HepG2 (cell line): Measurements from ENCODE around the gene MTCH2. TPM values are rescaled to one million over a fixed set of nuclear protein-coding genes. Genes with fewer than 3 reads are reported as not detected.

Experiments used
- AGO2 ChIP-seq: fragments of 200-400 bp; formaldehyde crosslinking; optimal IDR thresholded peaks from 2 replicates; pipeline ENCODE3; 2017; ENCODE audit warnings: mild to moderate bottlenecking, low read depth, low read length, moderate library complexity
- ARID5B ChIP-seq: IDR thresholded peaks from 2 replicates; pipeline ENCODE4 v1.4.0; 2020; ENCODE audit warnings: mild to moderate bottlenecking, missing genetic modification reagents
- ETV5 ChIP-seq: IDR thresholded peaks from 2 replicates; pipeline ENCODE4 v1.6.1; 2018; ENCODE audit warnings: missing biosample characterization, missing genetic modification reagents, inconsistent platforms, borderline replicate concordance
- HDAC1 ChIP-seq: sonication (generic); formaldehyde crosslinking; IDR thresholded peaks from 2 replicates; pipeline ENCODE4 v1.5.1; 2020; ENCODE audit warnings: mild to moderate bottlenecking, missing genetic modification reagents
- ISX ChIP-seq: sonication (generic); formaldehyde crosslinking; conservative IDR thresholded peaks from 2 replicates; pipeline ENCODE4 v1.5.0; 2020; ENCODE audit warnings: missing genetic modification reagents
- JUN ChIP-seq: sonication (generic); formaldehyde crosslinking; IDR thresholded peaks from 2 replicates; pipeline ENCODE4 v1.4.0; 2020; ENCODE audit warnings: mild to moderate bottlenecking, missing genetic modification reagents
- KAT2B ChIP-seq: fragments of 150-350 bp; IDR thresholded peaks from 2 replicates; pipeline ENCODE4 v1.6.1; 2014; ENCODE audit warnings: low read depth, low read length, borderline replicate concordance
- PRDM10 ChIP-seq: sonication (generic); formaldehyde crosslinking; IDR thresholded peaks from 2 replicates; pipeline ENCODE4 v1.4.0; 2020; ENCODE audit warnings: low read depth, missing genetic modification reagents
- RBFOX2 ChIP-seq: fragments of 200-400 bp; formaldehyde crosslinking; IDR thresholded peaks from 2 replicates; pipeline ENCODE4 v1.6.1; 2017; ENCODE audit warnings: low read depth, mild to moderate bottlenecking, low read length
- SIN3A ChIP-seq: IDR thresholded peaks from 2 replicates; pipeline ENCODE4 v1.6.1; 2011; ENCODE audit warnings: low read depth, mild to moderate bottlenecking, control low read depth, low read length, borderline replicate concordance
- SNAPC2 ChIP-seq: sonication (generic); formaldehyde crosslinking; IDR thresholded peaks from 2 replicates; pipeline ENCODE4 v1.8.1; 2022; ENCODE audit warnings: mild to moderate bottlenecking, missing genetic modification reagents
- SUZ12 ChIP-seq: fragments of 150-350 bp; IDR thresholded peaks from 2 replicates; pipeline ENCODE4 v1.6.1; 2014; ENCODE audit warnings: low read depth, low read length
- ZBED4 ChIP-seq: sonication (generic); formaldehyde crosslinking; IDR thresholded peaks from 2 replicates; pipeline ENCODE4 v1.4.0; 2020; ENCODE audit warnings: missing genetic modification reagents, borderline replicate concordance
- ZFX ChIP-seq: sonication (generic); formaldehyde crosslinking; IDR thresholded peaks from 2 replicates; pipeline ENCODE4 v1.4.0; 2020; ENCODE audit warnings: mild to moderate bottlenecking, low read depth, missing genetic modification reagents, moderate library complexity
- ZNF317 ChIP-seq: sonication (generic); formaldehyde crosslinking; IDR thresholded peaks from 2 replicates; pipeline ENCODE4 v1.5.0; 2020; ENCODE audit warnings: mild to moderate bottlenecking, missing genetic modification reagents
- ZNF333 ChIP-seq: sonication (generic); formaldehyde crosslinking; IDR thresholded peaks from 2 replicates; pipeline ENCODE4 v1.4.0; 2020; ENCODE audit warnings: mild to moderate bottlenecking, missing genetic modification reagents, borderline replicate concordance
- ZNF337 ChIP-seq: sonication (generic); formaldehyde crosslinking; IDR thresholded peaks from 2 replicates; pipeline ENCODE4 v1.5.1; 2020; ENCODE audit warnings: missing genetic modification reagents, low read depth, mild to moderate bottlenecking, borderline replicate concordance
- polyA plus RNA-seq, 8 experiments: library from polyadenylated mRNA; depleted of rRNA in 3 of 8; stranded (reverse) in 7 of 8; unstranded in 1 of 8; fragments of >200 nt; fragmentation: Illumina TruSeq in 4 of 8; extraction: Trizol in 4 of 8; gene quantifications; 2 replicates each; pipeline versions ENCODE4 v1.2.1 to v1.2.3, GENCODE V29; 2011 to 2016; ENCODE audit warnings: low read depth in 4 of 8, missing spikeins in 1 of 8, mixed read lengths in 1 of 8; ENCODE audit not compliant: insufficient read depth in 1 of 8
- total RNA-seq, 5 experiments: library from RNA; depleted of rRNA; stranded (reverse); fragments of >200 nt; fragmentation: Illumina TruSeq; extraction: Trizol; gene quantifications; 2 replicates each; pipeline ENCODE4 v1.2.3, GENCODE V29; 2016; ENCODE audit warnings: low read depth in 1 of 5

Gene MTCH2
- total and polyA plus RNA-seq, 2 of the 13 experiments (the other 11 are each of a cell fraction or from before 2014, with no cell fraction given): 112 to 272 TPM

- TF ChIP-seq SNAPC2 (CRISPR knock-in tag): no peak
- TF ChIP-seq ZFX: peak; percentile 33; the same call in 1 of the 2 replicates
- TF ChIP-seq ARID5B: 0 out of 2 replicates have a peak, but pooled peaks have one; percentile 10
- TF ChIP-seq HDAC1 (CRISPR knock-in tag): 0 out of 2 replicates have a peak, but pooled peaks have one; percentile 37
- TF ChIP-seq ISX (CRISPR knock-in tag): no peak
- TF ChIP-seq ZNF333 (CRISPR knock-in tag): no peak
- TF ChIP-seq SUZ12: no peak
- no peak for TF ChIP-seq SIN3A
- TF ChIP-seq ETV5 (CRISPR knock-in tag): peak; percentile 22; the same call in 1 of the 2 replicates
- no peak for TF ChIP-seq AGO2
- no peak for TF ChIP-seq RBFOX2
- TF ChIP-seq ZNF337 (CRISPR knock-in tag): no peak
- TF ChIP-seq JUN (CRISPR knock-in tag): no peak
- TF ChIP-seq ZNF317 (CRISPR knock-in tag): no peak
- no peak for TF ChIP-seq PRDM10 (CRISPR knock-in tag)
- TF ChIP-seq ZBED4: no peak
- no peak for TF ChIP-seq KAT2B
These were observed 50.6 kb downstream of the MTCH2 start (continued) for GRCh38 chr11:47591764-47592163.
